SW 1271 (cell line): Measurements from ENCODE around the gene CENPO.

Experiments used
- DNase-seq, 2 experiments: peaks; one replicate each; lab custom pipeline; 2025; lab: John Stamatoyannopoulos, UW

CENPO gene

GRCh38 chr2:24863641-24864040, 70.4 kb downstream of the CENPO start:
- no peak for DNase-seq

DNA sequence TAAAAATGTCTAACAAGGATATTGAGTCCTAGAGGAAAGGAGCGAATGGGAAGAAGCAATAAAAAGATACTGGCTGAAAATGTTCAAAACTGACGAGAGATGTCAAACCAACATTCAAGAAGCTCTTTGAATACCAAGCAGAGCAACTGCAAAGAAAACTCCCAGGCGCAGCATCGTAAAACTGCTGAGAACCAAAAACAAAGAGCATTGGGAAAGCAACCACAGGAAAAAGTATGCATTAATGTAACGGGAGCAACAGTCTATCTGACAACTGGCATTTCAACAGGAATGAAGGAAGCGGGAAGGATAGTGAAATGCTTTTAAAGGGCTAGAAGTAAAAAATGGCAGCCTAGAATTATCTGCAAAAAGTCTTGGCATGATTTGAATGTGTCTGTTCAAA, 73.7 kb downstream of the CENPO start:
- DNase-seq, result no peak

GRCh38 chr2:24870440-24870839, 77.2 kb downstream of the CENPO start:
- DNase-seq, result no peak

GRCh38 chr2:24870891-24871705, 77.9 kb downstream of the CENPO start:
- DNase-seq, result no peak

DNA sequence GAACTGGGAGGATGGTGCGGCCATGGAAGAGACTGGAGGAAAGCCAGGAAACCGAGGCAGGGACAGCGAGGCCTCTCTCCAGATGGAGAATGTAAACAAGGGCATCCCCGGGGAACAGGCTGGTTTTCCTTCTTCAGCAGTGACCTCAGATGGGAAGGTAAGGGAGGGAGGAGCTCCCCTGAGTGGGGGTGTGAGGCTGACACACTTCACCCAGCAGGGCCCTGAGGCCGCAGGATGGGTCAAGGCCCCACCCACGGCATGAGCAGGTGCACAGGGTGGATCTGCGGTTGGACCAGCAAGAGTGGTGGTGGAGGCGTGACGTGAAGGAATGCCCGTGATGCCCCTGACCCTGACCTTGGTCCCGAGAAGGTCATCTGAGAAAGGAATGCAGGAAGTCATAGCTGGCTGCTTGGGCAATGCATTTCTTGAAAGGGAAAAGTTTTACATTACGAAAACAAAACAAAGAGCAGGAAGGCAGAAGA, 78.7 kb downstream of the CENPO start:
- DNase-seq, result no peak
